AG04450 (cell line): ENCODE data around the gene CDH4. TPM values are rescaled to one million over a fixed set of nuclear protein-coding genes. Genes with fewer than 3 reads are reported as not detected.

ENCODE experiments used
- CTCF ChIA-PET: fragments of 300-600, 350-600 bp; formaldehyde crosslinking; extraction: SDS; loops from one replicate; lab custom pipeline; 2022; ENCODE audit warnings: antibody characterized with exemption, inconsistent platforms; lab: Charles Lee
- POLR2A ChIA-PET: fragments of 350-600 bp; formaldehyde crosslinking; extraction: SDS; loops from one replicate; lab custom pipeline; 2021; ENCODE audit warnings: antibody characterized with exemption, inconsistent platforms; lab: Yijun Ruan, JAX
- DNase-seq: peaks from one replicate; pipeline ENCODE4 v3.0.0-alpha.2; 2011; ENCODE audit warnings: low read depth, low spot score
- H3K27ac ChIP-seq: one replicate; pipeline ENCODE4 v1.5.1; 2012; ENCODE audit warnings: low read depth, low read length, control low read depth
- H3K27me3 ChIP-seq: one replicate; pipeline ENCODE4 v1.6.0; 2012; ENCODE audit warnings: low read length; ENCODE audit not compliant: control insufficient read depth, insufficient read depth
- H3K4me3 ChIP-seq: 2 replicates; pipeline ENCODE4 v1.5.1; 2011; ENCODE audit warnings: mild to moderate bottlenecking, low read depth, low read length, control low read depth
- H3K9me3 ChIP-seq: 2 replicates; pipeline ENCODE4 v1.5.1; 2012; ENCODE audit warnings: low read length; ENCODE audit not compliant: control insufficient read depth, insufficient read depth
- CTCF ChIP-seq: IDR thresholded peaks from 2 replicates; pipeline ENCODE4 v1.5.1; 2011; ENCODE audit warnings: low read depth, low read length, control low read depth, inconsistent platforms
- polyA plus RNA-seq: library from polyadenylated mRNA; depleted of rRNA; stranded (reverse); fragments of >200 nt; gene quantifications from 2 replicates; pipeline ENCODE4 v1.2.3, GENCODE V29; 2011

Gene CDH4
- polyA plus RNA-seq, 1 experiment: 1.6 TPM

GRCh38 chr20:61460261-61461052 lies 208.4 kb downstream of the CDH4 start:
- DNase-seq: no peak
- CTCF ChIA-PET: no interaction called here
- Histone ChIP-seq H3K4me3 (no peak overlapping the region), H3K27me3 (no peaks in the 10 kb centered on the region), H3K9me3 (peaks cover 6% of the 10 kb centered on the region; the same call in 1 of the 2 replicates), H3K27ac (no peak overlapping the region)
- no peak for TF ChIP-seq CTCF
- POLR2A ChIA-PET: no interaction called here

- POLR2A ChIA-PET: no interaction called here
- no peak for TF ChIP-seq CTCF
- Histone ChIP-seq H3K27me3 (no peaks in the 10 kb centered on the region), H3K27ac (no peak overlapping the region), H3K4me3 (no peak overlapping the region), H3K9me3 (peaks cover 6% of the 10 kb centered on the region; the same call in 1 of the 2 replicates)
- CTCF ChIA-PET: no interaction called here
- no peak for DNase-seq
These were observed 209.4 kb downstream of the CDH4 start for GRCh38 chr20:61461461-61461860.

- Histone ChIP-seq H3K27me3 (no peaks in the 10 kb centered on the region), H3K27ac (no peak overlapping the region), H3K9me3 (peaks cover 6% of the 10 kb centered on the region; the same call in 1 of the 2 replicates), H3K4me3 (no peak overlapping the region)
- DNase-seq: no peak
- CTCF ChIA-PET: interaction anchor here (1.0 kb wide), 1 partner anchor 236 kb away, joined by 3 read pairs; no protein-coding TSS in a partner anchor
- no peak for TF ChIP-seq CTCF
- POLR2A ChIA-PET: no interaction called here
These were observed 212.5 kb downstream of the CDH4 start for GRCh38 chr20:61464307-61465303.

- DNase-seq: no peak
- no peak for TF ChIP-seq CTCF
- Histone ChIP-seq H3K4me3 (no peak overlapping the region), H3K9me3 (peaks cover 5% of the 10 kb centered on the region; the same call in 1 of the 2 replicates), H3K27ac (no peak overlapping the region), H3K27me3 (no peaks in the 10 kb centered on the region)
- ChIA-PET CTCF (interaction anchor here (1.0 kb wide), 1 partner anchor 247 kb away, joined by 3 read pairs; no protein-coding TSS in a partner anchor), POLR2A (no interaction called here)
These were observed 223.7 kb downstream of the CDH4 start for GRCh38 chr20:61475729-61476128.
